WERI-Rb-1 (cell line): Measurements from ENCODE around the gene OLFM1.

Experiments
- DNase-seq: peaks from one replicate; pipeline ENCODE4 v3.0.0-alpha.2; 2020
- H3K27ac ChIP-seq: fragments of 250-450 bp; sonication (Bioruptor Pico); 2 replicates; pipeline ENCODE4 v1.5.1; 2020; ENCODE audit warnings: mild to moderate bottlenecking, moderate library complexity
- H3K27me3 ChIP-seq: fragments of 250-450 bp; sonication (Bioruptor Pico); 2 replicates; pipeline ENCODE4 v1.5.1; 2021; ENCODE audit warnings: mild to moderate bottlenecking, low read depth, moderate library complexity; ENCODE audit not compliant: insufficient read depth, severe bottlenecking
- H3K36me3 ChIP-seq: fragments of 250-450 bp; sonication (Bioruptor Pico); 2 replicates; pipeline ENCODE4 v1.5.1; 2020; ENCODE audit warnings: mild to moderate bottlenecking, moderate library complexity
- H3K4me3 ChIP-seq: 2 replicates; pipeline ENCODE4 v1.5.1; 2011; ENCODE audit warnings: low read depth, mild to moderate bottlenecking, control low read depth, low read length
- H3K9me3 ChIP-seq: fragments of 250-450 bp; sonication (Bioruptor Pico); 2 replicates; pipeline ENCODE4 v1.5.1; 2021; ENCODE audit warnings: mild to moderate bottlenecking, moderate library complexity; ENCODE audit not compliant: severe bottlenecking
- TF ChIP-seq, protein P1 (sequence below): IDR thresholded peaks from 2 replicates; pipeline ENCODE4 v1.5.1; 2011; ENCODE audit warnings: low read depth, mild to moderate bottlenecking, control low read depth, inconsistent platforms, low read length

The OLFM1 gene

DNA sequence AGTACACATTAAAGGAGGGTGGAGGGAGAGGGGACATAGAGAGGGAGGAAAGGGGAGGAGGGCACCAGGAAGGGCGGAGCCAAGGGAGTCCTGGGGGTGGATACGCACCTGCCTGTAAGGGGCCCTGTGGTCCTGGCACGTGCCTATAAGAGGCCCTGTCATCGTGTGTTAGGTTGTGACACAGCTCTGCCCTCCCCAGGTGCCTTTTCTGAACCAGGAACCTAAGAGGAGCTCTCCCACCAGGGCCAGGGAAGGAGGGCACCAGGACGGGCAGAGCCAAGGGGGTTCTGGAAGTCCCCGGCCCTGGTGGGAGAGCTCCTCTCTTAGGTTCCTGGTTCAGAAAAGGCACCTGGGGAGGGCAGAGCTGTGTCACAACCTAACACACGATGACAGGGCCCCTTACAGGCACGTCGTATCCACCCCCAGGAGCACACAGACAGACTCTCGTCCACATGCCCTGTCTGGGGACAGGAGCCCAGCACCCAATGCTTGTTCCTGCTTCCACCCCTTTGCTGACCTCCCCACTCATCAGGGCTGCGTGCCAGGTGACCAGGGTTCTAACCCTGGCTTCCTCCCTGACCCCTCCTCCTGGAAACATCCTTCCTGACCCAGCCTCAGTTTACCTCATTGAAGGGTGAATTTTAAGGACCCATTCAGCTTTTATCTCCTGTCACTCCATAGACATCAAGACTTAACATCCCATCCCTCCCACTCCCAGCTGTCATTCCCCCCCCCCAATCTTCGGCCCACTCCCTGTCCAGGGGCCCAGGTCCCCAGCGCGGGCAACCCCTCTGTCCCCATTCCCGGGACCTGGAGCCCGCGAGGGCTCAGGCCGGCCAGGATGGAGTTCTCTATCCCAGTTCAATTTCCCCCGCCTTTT lies 12.9 kb upstream of the OLFM1 start:
- peak overlapping the region; percentile 95 for H3K27ac ChIP-seq
- no peak for DNase-seq
- H3K27me3 ChIP-seq = no peaks in the 10 kb centered on the region
- TF ChIP-seq, protein P1, sequence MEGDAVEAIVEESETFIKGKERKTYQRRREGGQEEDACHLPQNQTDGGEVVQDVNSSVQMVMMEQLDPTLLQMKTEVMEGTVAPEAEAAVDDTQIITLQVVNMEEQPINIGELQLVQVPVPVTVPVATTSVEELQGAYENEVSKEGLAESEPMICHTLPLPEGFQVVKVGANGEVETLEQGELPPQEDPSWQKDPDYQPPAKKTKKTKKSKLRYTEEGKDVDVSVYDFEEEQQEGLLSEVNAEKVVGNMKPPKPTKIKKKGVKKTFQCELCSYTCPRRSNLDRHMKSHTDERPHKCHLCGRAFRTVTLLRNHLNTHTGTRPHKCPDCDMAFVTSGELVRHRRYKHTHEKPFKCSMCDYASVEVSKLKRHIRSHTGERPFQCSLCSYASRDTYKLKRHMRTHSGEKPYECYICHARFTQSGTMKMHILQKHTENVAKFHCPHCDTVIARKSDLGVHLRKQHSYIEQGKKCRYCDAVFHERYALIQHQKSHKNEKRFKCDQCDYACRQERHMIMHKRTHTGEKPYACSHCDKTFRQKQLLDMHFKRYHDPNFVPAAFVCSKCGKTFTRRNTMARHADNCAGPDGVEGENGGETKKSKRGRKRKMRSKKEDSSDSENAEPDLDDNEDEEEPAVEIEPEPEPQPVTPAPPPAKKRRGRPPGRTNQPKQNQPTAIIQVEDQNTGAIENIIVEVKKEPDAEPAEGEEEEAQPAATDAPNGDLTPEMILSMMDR = no peak
- peaks cover 32% of the 10 kb centered on the region for H3K36me3 ChIP-seq
- peak overlapping the region; percentile 91 for H3K4me3 ChIP-seq
- no peaks in the 10 kb centered on the region for H3K9me3 ChIP-seq

DNA sequence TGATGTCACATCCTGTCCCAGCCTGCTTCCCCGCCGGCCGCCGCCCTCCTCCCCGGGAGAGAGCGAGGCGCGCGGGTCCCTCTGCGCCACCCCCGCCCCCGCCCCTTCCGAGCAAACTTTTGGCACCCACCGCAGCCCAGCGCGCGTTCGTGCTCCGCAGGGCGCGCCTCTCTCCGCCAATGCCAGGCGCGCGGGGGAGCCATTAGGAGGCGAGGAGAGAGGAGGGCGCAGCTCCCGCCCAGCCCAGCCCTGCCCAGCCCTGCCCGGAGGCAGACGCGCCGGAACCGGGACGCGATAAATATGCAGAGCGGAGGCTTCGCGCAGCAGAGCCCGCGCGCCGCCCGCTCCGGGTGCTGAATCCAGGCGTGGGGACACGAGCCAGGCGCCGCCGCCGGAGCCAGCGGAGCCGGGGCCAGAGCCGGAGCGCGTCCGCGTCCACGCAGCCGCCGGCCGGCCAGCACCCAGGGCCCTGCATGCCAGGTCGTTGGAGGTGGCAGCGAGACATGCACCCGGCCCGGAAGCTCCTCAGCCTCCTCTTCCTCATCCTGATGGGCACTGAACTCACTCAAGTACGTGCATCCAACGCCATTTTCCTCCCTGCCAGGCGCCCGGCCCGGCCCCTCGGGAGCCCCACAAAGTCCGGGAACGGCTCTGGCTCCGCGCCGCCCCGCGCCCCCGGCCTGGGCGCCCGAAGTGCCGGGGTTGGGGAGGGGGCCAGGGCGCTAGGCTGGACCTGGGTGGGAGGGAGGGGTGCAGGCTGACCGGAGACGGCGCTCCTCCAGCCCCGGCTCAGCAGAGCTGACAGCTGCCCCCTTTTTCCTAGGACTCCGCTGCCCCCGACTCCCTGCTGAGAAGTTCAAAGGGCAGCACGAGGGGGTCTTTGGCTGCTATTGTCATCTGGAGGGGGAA lies 12.0 kb upstream of the OLFM1 start:
- peaks cover 38% of the 10 kb centered on the region for H3K36me3 ChIP-seq
- peak overlapping the region; percentile 95 for H3K27ac ChIP-seq
- peak overlapping the region; percentile 91 for H3K4me3 ChIP-seq
- no peaks in the 10 kb centered on the region for H3K9me3 ChIP-seq
- H3K27me3 ChIP-seq = no peaks in the 10 kb centered on the region
- TF ChIP-seq, protein P1 = no peak
- peak; percentile 87 for DNase-seq

DNA sequence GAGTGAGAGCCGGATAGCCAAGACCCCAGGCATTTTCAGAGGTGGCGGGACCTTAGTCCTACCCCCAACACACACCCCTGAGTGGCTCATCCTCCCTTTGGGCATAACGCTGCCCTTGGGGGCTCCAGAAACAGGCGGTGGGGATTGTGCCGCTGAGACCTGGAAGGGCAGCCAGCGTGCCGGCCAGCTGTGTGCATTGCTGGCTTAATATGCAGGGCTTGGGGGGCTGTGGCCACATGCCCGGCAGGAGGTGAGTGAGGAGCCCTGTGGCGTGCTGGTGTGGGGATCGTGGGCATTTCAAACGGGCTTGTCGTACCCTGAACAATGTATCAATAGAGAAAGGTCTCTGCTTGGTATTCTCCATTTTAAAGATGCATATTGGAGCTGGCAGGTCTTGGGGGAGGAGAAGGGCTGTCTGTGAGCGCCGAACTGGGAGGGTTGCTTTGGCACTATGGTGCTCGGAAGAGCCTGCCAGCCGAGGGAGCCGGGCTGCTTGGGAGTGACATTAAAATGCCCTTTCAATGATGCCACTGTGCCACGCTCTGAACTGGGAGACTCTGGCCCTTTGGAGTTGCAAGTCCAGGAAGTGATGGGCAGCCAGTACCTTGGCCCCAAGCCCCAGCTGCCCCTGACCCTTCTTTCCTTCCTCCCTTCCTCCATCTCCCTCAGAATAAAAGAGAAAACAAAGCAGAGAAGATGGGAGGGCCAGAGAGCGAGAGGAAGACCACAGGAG lies 11.2 kb upstream of the OLFM1 start:
- Histone ChIP-seq H3K36me3 (peaks cover 45% of the 10 kb centered on the region), H3K27ac (peak overlapping the region; percentile 95), H3K9me3 (no peaks in the 10 kb centered on the region), H3K4me3 (peak overlapping the region; percentile 91), H3K27me3 (no peaks in the 10 kb centered on the region)
- no peak for DNase-seq
- TF ChIP-seq, protein P1 = no peak

- TF ChIP-seq, protein P1 = 0 out of 2 replicates have a peak, but pooled peaks have one; percentile 9
- H3K27ac ChIP-seq = peak overlapping the region; percentile 95
- no peaks in the 10 kb centered on the region for H3K27me3 ChIP-seq
- no peak for DNase-seq
- H3K36me3 ChIP-seq = peaks cover 51% of the 10 kb centered on the region
- H3K9me3 ChIP-seq = no peaks in the 10 kb centered on the region
- H3K4me3 ChIP-seq = peak overlapping the region; percentile 91
Measured at GRCh38 chr9:135076876-135077430, 10.5 kb upstream of the OLFM1 start.

- no peaks in the 10 kb centered on the region for H3K27me3 ChIP-seq
- DNase-seq = peak; percentile 51
- H3K36me3 ChIP-seq = peaks cover 58% of the 10 kb centered on the region
- no peaks in the 10 kb centered on the region for H3K9me3 ChIP-seq
- peak overlapping the region; percentile 95 for H3K27ac ChIP-seq
- TF ChIP-seq, protein P1 = no peak
- peak overlapping the region; percentile 91 for H3K4me3 ChIP-seq
Measured at GRCh38 chr9:135077497-135078200, 9.8 kb upstream of the OLFM1 start.
